Mesenteric fat pad (tissue), 1 donor: Measurements from ENCODE around the gene JMJD6. TPM values are rescaled to one million over a fixed set of nuclear protein-coding genes. Genes with fewer than 3 reads are reported as not detected.
"Not testable (repeated sequence)": the region's sequence is repeated elsewhere in the genome, so short reads cannot be mapped to it uniquely, and the experiment has no call there.

Source experiments
- DNase-seq: peaks from one replicate; pipeline ENCODE4 v3.0.0-alpha.2; 2020; ENCODE audit warnings: low spot score
- total RNA-seq: library from RNA; stranded (reverse); fragmentation: NEBNext Ultra II Directional; extraction: Animal tissue kit (Norgen Biotek cat#: 25700); gene quantifications from one replicate; pipeline ENCODE4 v1.2.1, GENCODE V29; 2021
- donor health status: DM: yes; HTN: yes; CAD: no.

The JMJD6 gene
- total RNA-seq, 1 donor from 2014 or later = 55.3 TPM

- DNase-seq = peak; percentile 100
Measured at GRCh38 chr17:76737082-76737675, 10.8 kb upstream of the JMJD6 start, which contains the start of gene SRSF2. Gene SRSF2, minus strand, starts transcription at chr17:76737331. Its CDS starts 171 bp downstream, at chr17:76737160.

GRCh38 chr17:76736349-76737081, 10.1 kb upstream of the JMJD6 start:
- peak; percentile 95 for DNase-seq

- DNase-seq = no peak
Measured at GRCh38 chr17:76735586-76736348, 9.4 kb upstream of the JMJD6 start.

- DNase-seq = no peak
Measured at GRCh38 chr17:76735006-76735405, 8.6 kb upstream of the JMJD6 start.

GRCh38 chr17:76734080-76734840, 7.9 kb upstream of the JMJD6 start:
- no peak for DNase-seq

GRCh38 chr17:76733618-76733957, 7.2 kb upstream of the JMJD6 start:
- DNase-seq = no peak

GRCh38 chr17:76732734-76733617, 6.6 kb upstream of the JMJD6 start:
- DNase-seq = no peak

GRCh38 chr17:76731800-76732733, 5.7 kb upstream of the JMJD6 start:
- DNase-seq = not testable (repeated sequence)

- peak; percentile 86 for DNase-seq
Measured at GRCh38 chr17:76727745-76728456, 1.5 kb upstream of the JMJD6 start.

GRCh38 chr17:76726776-76727718, 641 bp upstream of the JMJD6 start, which contains the start of gene METTL23:
Gene METTL23, plus strand, starts transcription at chr17:76726839. Its CDS starts 2,872 bp downstream, at chr17:76729711.
- peak; percentile 92 for DNase-seq

GRCh38 chr17:76725580-76726230, 701 bp downstream of the JMJD6 start:
- peak; percentile 93 for DNase-seq

- DNase-seq = peak; percentile 55
Measured at GRCh38 chr17:76723812-76724211, 2.6 kb downstream of the JMJD6 start.

- DNase-seq = peak; percentile 28
Measured at GRCh38 chr17:76722977-76723376, 3.4 kb downstream of the JMJD6 start.

GRCh38 chr17:76722279-76722678, 4.1 kb downstream of the JMJD6 start:
- no peak for DNase-seq

- DNase-seq = peak; percentile 69
Measured at GRCh38 chr17:76721463-76721862, 4.9 kb downstream of the JMJD6 start.

- peak; percentile 20 for DNase-seq
Measured at GRCh38 chr17:76720941-76721340, 5.5 kb downstream of the JMJD6 start.

GRCh38 chr17:76720211-76720610, 6.2 kb downstream of the JMJD6 start:
- peak; percentile 77 for DNase-seq
